CD14-positive monocyte (primary cell): ENCODE data around the gene ZNF592. TPM values are rescaled to one million over a fixed set of nuclear protein-coding genes. Genes with fewer than 3 reads are reported as not detected.

ENCODE experiments used
- DNase-seq, 3 donors: peaks; one replicate each; pipeline ENCODE4 v3.0.0-alpha.2; 2011 to 2022
- H2AFZ ChIP-seq: 2 replicates; pipeline ENCODE4 v1.6.0; 2012; ENCODE audit warnings: mild to moderate bottlenecking, low read depth, low read length, inconsistent platforms; ENCODE audit not compliant: insufficient read depth, poor library complexity, severe bottlenecking
- H3K27ac ChIP-seq, 2 donors: 1 replicate in 1 of 2; 2 replicates in 1 of 2; pipeline ENCODE4 v1.5.1; 2012 to 2013; ENCODE audit warnings: low read length in 2 of 2, control low read depth in 1 of 2, inconsistent platforms in 1 of 2, low read depth in 1 of 2, mild to moderate bottlenecking in 1 of 2
- H3K27me3 ChIP-seq, 2 donors: one replicate each; pipeline versions ENCODE4 v1.6.0 to v1.6.1; 2011 to 2013; ENCODE audit warnings: low read length in 2 of 2; ENCODE audit not compliant: control insufficient read depth in 2 of 2, insufficient read depth in 2 of 2
- H3K36me3 ChIP-seq, 2 donors: replicated peaks in 1 of 2; 1 replicate in 1 of 2; 2 replicates in 1 of 2; pipeline versions ENCODE4 v1.5.1 to v1.6.1; 2012 to 2013; ENCODE audit warnings: low read length in 2 of 2, control low read depth in 1 of 2, inconsistent platforms in 1 of 2, mild to moderate bottlenecking in 1 of 2; ENCODE audit not compliant: insufficient read depth in 2 of 2, control insufficient read depth in 1 of 2
- H3K4me1 ChIP-seq, 2 donors: 1 replicate in 1 of 2; 2 replicates in 1 of 2; pipeline versions ENCODE4 v1.5.1 to v1.6.1; 2012 to 2013; ENCODE audit warnings: low read length in 2 of 2, control low read depth in 1 of 2, inconsistent platforms in 1 of 2, mild to moderate bottlenecking in 1 of 2, moderate library complexity in 1 of 2; ENCODE audit not compliant: insufficient read depth in 2 of 2, control insufficient read depth in 1 of 2
- H3K4me2 ChIP-seq: replicated peaks from 2 replicates; pipeline ENCODE3; 2012; ENCODE audit warnings: low read length, moderate library complexity, mild to moderate bottlenecking; ENCODE audit not compliant: poor library complexity, severe bottlenecking; ENCODE audit errors: extremely low read depth
- H3K4me3 ChIP-seq, 3 experiments: fragments of 200-600 bp in 1 of 3; sonication (generic) in 1 of 3; replicated peaks in 1 of 3; 1 replicate in 2 of 3; 2 replicates in 1 of 3; pipeline ENCODE4 v1.5.1; 2011 to 2013; ENCODE audit warnings: low read length in 3 of 3, mild to moderate bottlenecking in 3 of 3, control low read depth in 2 of 3, low read depth in 2 of 3, inconsistent platforms in 1 of 3, moderate library complexity in 1 of 3
- H3K79me2 ChIP-seq: 2 replicates; pipeline ENCODE4 v1.6.0; 2012; ENCODE audit warnings: mild to moderate bottlenecking, control low read depth, inconsistent platforms, low read length, moderate library complexity; ENCODE audit not compliant: insufficient read depth
- H3K9ac ChIP-seq: 2 replicates; pipeline ENCODE4 v1.6.0; 2017; ENCODE audit warnings: low read length, mild to moderate bottlenecking; ENCODE audit not compliant: insufficient read depth, poor library complexity, severe bottlenecking
- H3K9me3 ChIP-seq, 2 donors: replicated peaks in 1 of 2; 1 replicate in 1 of 2; 2 replicates in 1 of 2; pipeline versions ENCODE4 v1.5.1 to v1.6.1; 2012 to 2013; ENCODE audit warnings: low read length in 2 of 2, control low read depth in 1 of 2; ENCODE audit not compliant: control insufficient read depth in 1 of 2, insufficient read depth in 1 of 2
- H4K20me1 ChIP-seq: 2 replicates; pipeline ENCODE4 v1.6.0; 2012; ENCODE audit warnings: mild to moderate bottlenecking, low read length, control low read depth, moderate library complexity; ENCODE audit not compliant: insufficient read depth
- H3K27ac Mint-ChIP-seq, 7 donors: one replicate each; pipeline ENCODE4 v1.8.0; 2020; ENCODE audit warnings: mild to moderate bottlenecking in 7 of 7, mixed read lengths in 7 of 7, moderate library complexity in 6 of 7, inconsistent platforms in 2 of 7
- H3K27me3 Mint-ChIP-seq, 3 donors: one replicate each; pipeline ENCODE4 v1.8.0; 2021 to 2022; ENCODE audit warnings: low read depth in 3 of 3, mild to moderate bottlenecking in 3 of 3, mixed read lengths in 3 of 3, moderate library complexity in 3 of 3, inconsistent platforms in 1 of 3
- H3K36me3 Mint-ChIP-seq, 2 donors: one replicate each; pipeline ENCODE4 v1.8.0; 2020; ENCODE audit warnings: mixed read lengths in 2 of 2, inconsistent platforms in 1 of 2, mild to moderate bottlenecking in 1 of 2
- H3K4me1 Mint-ChIP-seq: one replicate; pipeline ENCODE4 v1.8.0; 2020; ENCODE audit warnings: mild to moderate bottlenecking, mixed read lengths
- H3K4me3 Mint-ChIP-seq, 2 donors: one replicate each; pipeline ENCODE4 v1.8.0; 2020; ENCODE audit warnings: mild to moderate bottlenecking in 2 of 2, mixed read lengths in 2 of 2, moderate library complexity in 1 of 2
- H3K9me3 Mint-ChIP-seq, 7 donors: one replicate each; pipeline ENCODE4 v1.8.0; 2020 to 2022; ENCODE audit warnings: mixed read lengths in 7 of 7, mild to moderate bottlenecking in 6 of 7, moderate library complexity in 6 of 7, inconsistent platforms in 2 of 7
- WGBS: methylation state at CpG from one replicate; pipeline ENCODE4 v1.1.5; 2013; ENCODE audit warnings: missing lambda C conversion rate; ENCODE audit not compliant: insufficient coverage; 5-methylcytosine and 5-hydroxymethylcytosine counted together
- intact Hi-C, 2 donors: fragments of 100-400 bp; cut with micrococcal nuclease; formaldehyde crosslinking; loops; one replicate each; pipeline versions ENCODE4 v1.15.0 to v1.15.1; 2023
- polyA plus RNA-seq, 3 donors: library from polyadenylated mRNA; depleted of rRNA in 1 of 3; unstranded in 2 of 3; stranded (reverse) in 1 of 3; fragments of 300-500 nt in 2 of 3; fragments of >200 nt in 1 of 3; fragmentation: Illumina TruSeq in 2 of 3; gene quantifications; 1 replicate in 2 of 3; 2 replicates in 1 of 3; pipeline ENCODE4 v1.2.3, GENCODE V29; 2012 to 2021
- TF ChIP-seq, protein P1 (sequence below): fragments of 200-600 bp; IDR thresholded peaks from one replicate; pipeline ENCODE4 v1.8.0; 2022; ENCODE audit warnings: antibody characterized with exemption, mild to moderate bottlenecking

ZNF592 gene
- polyA plus RNA-seq, 3 donors = 2.8 to 43.6 (median 5.0) TPM

GRCh38 chr15:84829428-84829827 lies 81.0 kb downstream of the ZNF592 start:
- no peak overlapping the region for H3K9ac ChIP-seq
- WGBS = 100% methylated on average over 4 of the region's 8 CpGs
- Mint-ChIP-seq H3K36me3 (no peaks in the 10 kb centered on the region), H3K4me1 (peaks cover 19% of the 10 kb centered on the region), H3K27me3 (peaks cover 1 to 5% (median 3%) of the 10 kb centered on the region in 3 donors), H3K4me3 (no peak overlapping the region), H3K9me3 (no peaks in the 10 kb centered on the region), H3K27ac (no peak overlapping the region)
- TF ChIP-seq, protein P1, sequence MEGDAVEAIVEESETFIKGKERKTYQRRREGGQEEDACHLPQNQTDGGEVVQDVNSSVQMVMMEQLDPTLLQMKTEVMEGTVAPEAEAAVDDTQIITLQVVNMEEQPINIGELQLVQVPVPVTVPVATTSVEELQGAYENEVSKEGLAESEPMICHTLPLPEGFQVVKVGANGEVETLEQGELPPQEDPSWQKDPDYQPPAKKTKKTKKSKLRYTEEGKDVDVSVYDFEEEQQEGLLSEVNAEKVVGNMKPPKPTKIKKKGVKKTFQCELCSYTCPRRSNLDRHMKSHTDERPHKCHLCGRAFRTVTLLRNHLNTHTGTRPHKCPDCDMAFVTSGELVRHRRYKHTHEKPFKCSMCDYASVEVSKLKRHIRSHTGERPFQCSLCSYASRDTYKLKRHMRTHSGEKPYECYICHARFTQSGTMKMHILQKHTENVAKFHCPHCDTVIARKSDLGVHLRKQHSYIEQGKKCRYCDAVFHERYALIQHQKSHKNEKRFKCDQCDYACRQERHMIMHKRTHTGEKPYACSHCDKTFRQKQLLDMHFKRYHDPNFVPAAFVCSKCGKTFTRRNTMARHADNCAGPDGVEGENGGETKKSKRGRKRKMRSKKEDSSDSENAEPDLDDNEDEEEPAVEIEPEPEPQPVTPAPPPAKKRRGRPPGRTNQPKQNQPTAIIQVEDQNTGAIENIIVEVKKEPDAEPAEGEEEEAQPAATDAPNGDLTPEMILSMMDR = no peak
- H4K20me1 ChIP-seq = no peaks in the 10 kb centered on the region
- no peak overlapping the region for H2AFZ ChIP-seq
- intact Hi-C loops = no loop called here
- H3K79me2 ChIP-seq = no peaks in the 10 kb centered on the region
- no peaks in the 10 kb centered on the region for H3K9me3 ChIP-seq
- no peak overlapping the region for H3K4me3 ChIP-seq
- no peak overlapping the region for H3K27ac ChIP-seq
- H3K4me1 ChIP-seq = peaks cover 4 to 6% of the 10 kb centered on the region in 2 donors
- DNase-seq = no peak
- no peaks in the 10 kb centered on the region for H3K36me3 ChIP-seq
- no peak overlapping the region for H3K4me2 ChIP-seq
- H3K27me3 ChIP-seq = no peaks in the 10 kb centered on the region

- WGBS = no CpG with 5 or more reads among the region's 2 CpGs
- TF ChIP-seq, protein P1 = no peak
- Histone ChIP-seq H3K9me3 (no peaks in the 10 kb centered on the region), H3K27me3 (no peaks in the 10 kb centered on the region), H3K79me2 (no peaks in the 10 kb centered on the region), H3K4me1 (peaks cover 4 to 6% of the 10 kb centered on the region in 2 donors), H4K20me1 (no peaks in the 10 kb centered on the region), H3K4me3 (no peak overlapping the region), H3K9ac (no peak overlapping the region), H3K36me3 (no peaks in the 10 kb centered on the region), H3K27ac (no peak overlapping the region), H2AFZ (no peak overlapping the region), H3K4me2 (no peak overlapping the region)
- H3K9me3 Mint-ChIP-seq = no peaks in the 10 kb centered on the region
- no peak overlapping the region for H3K27ac Mint-ChIP-seq
- intact Hi-C loops = no loop called here
- H3K27me3 Mint-ChIP-seq = peaks cover 0 to 3% (median 2%) of the 10 kb centered on the region in 3 donors
- H3K4me3 Mint-ChIP-seq = no peak overlapping the region
- peaks cover 21% of the 10 kb centered on the region for H3K4me1 Mint-ChIP-seq
- no peaks in the 10 kb centered on the region for H3K36me3 Mint-ChIP-seq
- no peak for DNase-seq
These were observed 81.6 kb downstream of the ZNF592 start for GRCh38 chr15:84830036-84830435.
